ENCODE data around the gene KRTAP9-9.
"Not testable (repeated sequence)": the region's sequence is repeated elsewhere in the genome, so short reads cannot be mapped to it uniquely, and the experiment has no call there.

KRTAP9-9 gene

GRCh38 chr17:41267711-41268110 is 12.5 kb downstream of the KRTAP9-9 start:
- DNase-seq = no peak

DNA sequence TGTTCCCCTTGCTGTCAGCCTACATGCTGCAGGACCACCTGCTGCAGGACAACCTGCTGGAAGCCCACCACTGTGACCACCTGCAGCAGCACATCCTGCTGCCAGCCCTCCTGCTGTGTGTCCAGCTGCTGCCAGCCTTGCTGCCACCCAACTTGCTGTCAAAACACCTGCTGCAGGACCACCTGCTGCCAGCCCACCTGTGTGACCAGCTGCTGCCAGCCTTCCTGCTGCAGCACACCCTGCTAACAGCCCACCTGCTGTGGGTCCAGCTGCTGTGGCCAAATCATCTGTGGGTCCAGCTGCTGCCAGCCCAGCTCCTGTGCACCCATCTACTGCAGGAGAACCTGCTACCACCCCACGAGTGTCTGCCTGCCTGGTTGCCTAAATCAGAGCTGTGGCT is 16.1 kb downstream of the KRTAP9-9 start:
- DNase-seq = not testable (repeated sequence)

GRCh38 chr17:41271858-41272257 is 16.7 kb downstream of the KRTAP9-9 start:
- DNase-seq = no peak

- DNase-seq = not testable (repeated sequence)
Observed at GRCh38 chr17:41275648-41276190, 20.5 kb downstream of the KRTAP9-9 start, which contains the start of gene KRTAP9-7. TSS of gene KRTAP9-7 (plus strand) at chr17:41275698. CDS start at chr17:41275698, 0 bp downstream.

DNA sequence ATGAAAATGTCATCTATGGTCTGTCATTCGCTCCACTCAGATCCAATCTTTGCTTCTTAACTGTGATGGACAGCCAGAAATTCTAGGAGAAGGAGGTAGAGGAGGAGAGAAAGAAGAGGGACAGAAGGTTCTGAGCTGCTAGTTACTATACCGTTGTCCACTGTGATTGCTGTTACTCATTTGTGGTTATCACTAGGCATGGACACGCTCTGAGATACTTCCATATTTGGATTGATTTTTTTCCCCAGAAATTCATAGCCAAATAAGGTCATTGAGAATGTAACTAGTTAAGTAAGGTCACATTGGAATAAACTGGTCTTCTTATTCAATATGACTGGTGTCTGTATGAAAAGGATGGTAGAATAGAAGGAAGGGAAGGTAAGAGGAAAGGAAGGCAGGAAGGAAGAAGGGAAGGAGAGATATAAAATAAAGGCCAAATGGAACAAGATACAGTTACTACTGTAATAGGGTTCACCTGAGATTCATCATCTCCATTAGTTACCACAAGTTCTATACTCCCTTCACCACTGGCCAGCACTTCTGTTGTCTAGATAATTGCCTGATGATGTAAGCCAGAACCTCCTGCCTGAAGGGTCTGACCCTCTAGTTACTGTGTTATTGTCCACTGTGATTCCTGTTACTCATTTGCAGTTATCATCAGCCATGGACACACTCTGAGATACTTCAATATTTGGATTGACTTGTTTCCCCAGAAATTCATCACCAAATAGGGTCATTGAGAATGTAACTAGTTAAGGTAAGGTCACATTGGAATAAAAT is 23.2 kb downstream of the KRTAP9-9 start:
- DNase-seq = no peak

- DNase-seq = no peak
Observed at GRCh38 chr17:41284043-41284442, 28.9 kb downstream of the KRTAP9-9 start.

- no peak for DNase-seq
Observed at GRCh38 chr17:41284546-41284945, 29.4 kb downstream of the KRTAP9-9 start.

DNA sequence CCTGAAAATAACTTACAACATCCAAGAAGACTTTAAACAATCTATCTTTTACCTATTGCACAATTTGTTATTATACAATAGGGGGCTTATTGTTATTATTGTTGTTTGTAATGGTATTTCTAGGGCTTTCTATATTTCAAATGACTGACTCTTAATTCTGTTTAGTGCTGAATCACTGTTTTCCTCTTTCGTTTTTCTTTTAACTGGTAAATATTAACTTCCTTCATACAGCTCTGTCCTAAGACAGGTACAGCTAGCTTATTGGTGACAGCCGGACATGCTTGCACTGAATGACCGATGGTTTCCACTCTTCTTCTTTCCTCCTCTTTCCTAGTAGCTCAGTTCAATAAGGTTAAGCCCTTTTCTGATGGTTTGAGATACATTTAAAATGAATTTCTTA is 31.9 kb downstream of the KRTAP9-9 start:
- DNase-seq = no peak

GRCh38 chr17:41294016-41294415 is 38.8 kb downstream of the KRTAP9-9 start:
- no peak for DNase-seq

DNA sequence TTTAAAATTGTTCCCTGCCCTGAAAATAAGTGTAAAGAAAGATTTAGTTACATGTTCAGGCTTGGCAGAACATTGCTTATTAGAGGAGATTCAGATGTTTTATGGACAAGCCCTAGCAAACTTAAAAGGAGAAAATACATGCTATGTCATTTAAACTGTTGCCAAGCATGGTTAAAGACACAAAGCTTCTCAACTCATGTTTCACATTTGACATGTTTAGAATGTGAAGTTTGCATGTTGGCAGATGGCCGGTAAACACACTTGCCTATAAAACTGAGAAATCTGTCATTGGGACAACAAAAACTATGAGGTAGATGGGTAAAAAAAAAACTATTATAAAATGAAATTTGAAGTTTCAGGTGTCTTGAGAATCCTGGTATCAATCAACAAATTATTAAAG is 41.7 kb downstream of the KRTAP9-9 start:
- no peak for DNase-seq

DNA sequence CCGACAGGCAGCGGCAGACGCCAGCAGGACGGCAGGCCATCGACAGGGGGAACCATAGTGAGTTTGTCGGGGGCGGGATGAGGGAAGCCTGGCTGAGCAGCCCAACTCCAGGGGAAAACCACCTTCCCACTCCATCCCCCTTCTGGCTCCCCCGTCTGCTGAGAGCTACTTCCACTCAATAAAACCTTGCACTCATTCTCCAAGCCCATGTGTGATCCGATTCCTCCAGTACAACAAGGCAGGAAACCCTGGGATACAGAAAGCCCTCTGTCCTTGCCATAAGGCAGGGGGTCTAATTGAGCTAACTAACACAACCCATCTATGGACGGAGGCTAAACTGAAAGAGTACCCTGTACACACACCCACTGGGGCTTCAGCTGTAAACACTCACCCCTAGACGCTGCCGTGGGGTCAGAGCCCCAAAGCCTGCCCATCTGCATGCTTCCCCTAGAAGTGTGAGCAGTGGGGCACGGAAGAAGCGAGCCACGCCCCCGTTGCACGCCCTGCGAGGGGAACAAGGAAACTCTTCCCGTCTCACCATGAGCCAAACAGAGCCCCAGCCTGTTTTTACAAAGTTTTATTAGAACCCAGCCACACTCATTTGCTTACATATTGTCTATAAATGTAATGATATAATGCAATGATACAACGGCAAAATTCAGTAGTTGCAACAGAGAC is 43.4 kb downstream of the KRTAP9-9 start:
- DNase-seq = no peak

DNA sequence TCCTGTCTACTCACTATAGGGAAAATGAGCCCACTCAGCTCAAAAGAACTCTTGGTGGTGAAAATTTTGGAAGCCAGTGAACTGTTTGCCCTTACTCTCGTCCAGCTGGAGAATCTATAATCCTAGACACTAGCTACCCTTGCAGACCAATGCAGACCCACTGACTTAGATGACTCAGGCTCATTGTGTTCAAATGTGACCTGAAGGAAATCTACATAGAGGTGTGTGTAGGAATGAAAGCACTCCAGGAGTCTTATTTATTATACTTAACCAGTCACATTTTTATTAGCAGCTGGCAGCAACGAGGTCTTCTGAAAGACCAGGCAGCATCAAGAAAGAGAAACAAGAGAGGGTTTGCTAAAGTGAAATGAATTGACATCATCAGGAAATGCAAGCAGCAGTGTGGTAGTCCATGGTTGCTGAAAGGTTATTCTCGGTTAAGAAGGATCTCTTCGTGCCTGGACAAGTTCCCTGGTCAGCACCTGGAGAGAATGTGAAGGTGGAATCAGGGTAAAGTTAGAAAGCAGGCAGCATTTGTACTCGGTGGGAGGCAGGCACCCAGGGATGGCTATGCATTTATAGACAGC is 46.1 kb downstream of the KRTAP9-9 start:
- DNase-seq = no peak

DNA sequence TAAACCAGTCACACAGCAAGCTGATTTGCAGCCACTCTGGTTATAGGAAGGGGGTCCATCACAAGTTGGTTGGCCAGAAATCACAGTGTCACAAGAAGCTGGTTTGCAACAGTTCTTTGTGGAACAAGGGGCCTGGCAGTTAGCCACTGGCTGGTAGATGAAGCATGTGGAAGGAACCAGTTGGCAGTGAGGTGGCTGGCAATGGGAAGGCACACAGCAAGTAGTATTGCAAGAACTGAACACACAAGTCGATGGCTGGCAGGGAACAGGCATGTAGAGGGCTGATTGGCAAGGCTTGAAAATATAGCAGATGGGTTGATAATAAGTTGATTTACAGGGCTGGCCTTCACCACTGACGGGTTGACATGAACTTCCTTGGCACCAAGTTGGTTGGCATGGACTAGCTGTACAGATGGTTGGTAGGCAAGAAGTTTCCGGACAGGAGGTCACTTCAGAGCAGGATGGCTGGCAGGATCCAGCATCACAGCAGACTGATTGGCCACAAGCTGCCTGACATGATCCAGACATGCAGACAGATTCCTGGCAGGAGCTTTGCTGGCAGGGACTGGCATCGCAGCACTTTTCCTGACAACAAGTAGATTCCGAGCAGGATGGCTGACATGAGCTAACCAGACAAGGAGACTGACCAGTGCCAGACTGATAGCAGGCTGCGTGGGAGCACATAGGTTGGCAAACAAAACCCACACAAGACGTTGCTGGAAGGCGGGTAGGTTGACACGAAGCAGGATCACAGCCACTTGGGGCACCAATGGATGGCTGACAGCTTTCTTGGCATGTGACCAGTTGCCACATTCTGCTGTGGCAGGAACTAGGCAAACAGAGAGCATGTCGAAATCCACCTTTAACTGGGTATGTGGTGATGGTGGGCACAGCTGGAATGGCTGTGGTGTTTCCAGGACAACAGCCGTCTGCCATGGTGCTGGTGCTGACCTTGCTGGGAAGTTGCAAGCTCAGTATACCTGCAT is 47.0 kb downstream of the KRTAP9-9 start, which contains the start of gene KRTAP29-1:
TSS of gene KRTAP29-1 (minus strand) at position 936 of the 986 bp plus-strand sequence. CDS start at position 936, 0 bp downstream.
- no peak for DNase-seq

DNA sequence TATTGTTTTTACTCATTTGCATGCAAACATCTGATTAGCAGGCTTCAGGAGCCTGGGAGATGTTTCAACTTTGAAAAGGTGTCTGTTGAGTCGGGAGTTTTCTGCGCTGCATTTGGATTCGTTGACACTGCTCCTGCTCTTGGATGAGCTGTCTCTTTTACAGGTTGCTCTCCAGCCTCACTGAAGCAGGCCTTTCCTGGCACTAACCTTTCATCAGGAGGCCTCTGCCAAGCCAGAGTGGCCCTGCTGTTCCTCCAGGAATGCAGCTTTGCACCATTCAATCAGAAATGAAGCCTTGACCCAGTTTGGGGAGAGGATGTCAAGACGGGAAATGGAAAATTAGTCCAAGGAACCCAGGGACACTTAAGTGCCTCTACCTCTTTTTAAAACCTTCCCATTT is 47.8 kb downstream of the KRTAP9-9 start:
- no peak for DNase-seq

GRCh38 chr17:41304091-41304490 is 48.9 kb downstream of the KRTAP9-9 start:
- no peak for DNase-seq
